ENCODE results near the gene PER3.

Gene PER3

GRCh38 chr1:7777591-7777990 lies 6.5 kb upstream of the PER3 start:
- no peak overlapping the region for H3K4me3 ChIP-seq (ENCODE audit: low read length)
- no peaks in the 10 kb centered on the region for H3K27me3 ChIP-seq (ENCODE audit: control insufficient read depth, insufficient read depth, low read length)
- H3K9me3 ChIP-seq (ENCODE audit: control insufficient read depth, insufficient read depth, low read length), result no peaks in the 10 kb centered on the region
- H3K36me3 ChIP-seq (ENCODE audit: control insufficient read depth, insufficient read depth, low read length), result peaks cover 8% of the 10 kb centered on the region; the same call in 1 of the 2 replicates
- WGBS (ENCODE audit: insufficient coverage, insufficient read length), result no CpG with 5 or more reads among the region's 3 CpGs
- H3K27ac ChIP-seq (ENCODE audit: low read length), result no peak overlapping the region
- DNase-seq (ENCODE audit: low read depth, low spot score), result no peak
- H3K4me1 ChIP-seq (ENCODE audit: control insufficient read depth, insufficient read depth, low read length), result no peaks in the 10 kb centered on the region

- Histone ChIP-seq H3K27ac (ENCODE audit: low read length) (no peak overlapping the region), H3K36me3 (ENCODE audit: control insufficient read depth, insufficient read depth, low read length) (peaks cover 8% of the 10 kb centered on the region; the same call in 1 of the 2 replicates), H3K9me3 (ENCODE audit: control insufficient read depth, insufficient read depth, low read length) (no peaks in the 10 kb centered on the region), H3K4me3 (ENCODE audit: low read length) (no peak overlapping the region), H3K27me3 (ENCODE audit: control insufficient read depth, insufficient read depth, low read length) (no peaks in the 10 kb centered on the region), H3K4me1 (ENCODE audit: control insufficient read depth, insufficient read depth, low read length) (no peaks in the 10 kb centered on the region)
- WGBS (ENCODE audit: insufficient coverage, insufficient read length), result no CpG with 5 or more reads among the region's 4 CpGs
- DNase-seq (ENCODE audit: low read depth, low spot score), result no peak
Observed at GRCh38 chr1:7778133-7778628, 5.9 kb upstream of the PER3 start.

- no peak for DNase-seq (ENCODE audit: low read depth, low spot score)
- Histone ChIP-seq H3K9me3 (ENCODE audit: control insufficient read depth, insufficient read depth, low read length) (no peaks in the 10 kb centered on the region), H3K4me3 (ENCODE audit: low read length) (no peak overlapping the region), H3K36me3 (ENCODE audit: control insufficient read depth, insufficient read depth, low read length) (peaks cover 8% of the 10 kb centered on the region; the same call in 1 of the 2 replicates), H3K4me1 (ENCODE audit: control insufficient read depth, insufficient read depth, low read length) (no peaks in the 10 kb centered on the region), H3K27me3 (ENCODE audit: control insufficient read depth, insufficient read depth, low read length) (no peaks in the 10 kb centered on the region), H3K27ac (ENCODE audit: low read length) (no peak overlapping the region)
- WGBS (ENCODE audit: insufficient coverage, insufficient read length), result no CpG with 5 or more reads among the region's 9 CpGs
Observed at GRCh38 chr1:7780976-7781375, 3.1 kb upstream of the PER3 start.

- H3K36me3 ChIP-seq (ENCODE audit: control insufficient read depth, insufficient read depth, low read length), result peaks cover 8% of the 10 kb centered on the region; the same call in 1 of the 2 replicates
- H3K4me3 ChIP-seq (ENCODE audit: low read length), result no peak overlapping the region
- no CpG with 5 or more reads among the region's 7 CpGs for WGBS (ENCODE audit: insufficient coverage, insufficient read length)
- no peaks in the 10 kb centered on the region for H3K27me3 ChIP-seq (ENCODE audit: control insufficient read depth, insufficient read depth, low read length)
- no peaks in the 10 kb centered on the region for H3K4me1 ChIP-seq (ENCODE audit: control insufficient read depth, insufficient read depth, low read length)
- DNase-seq (ENCODE audit: low read depth, low spot score), result no peak
- H3K9me3 ChIP-seq (ENCODE audit: control insufficient read depth, insufficient read depth, low read length), result no peaks in the 10 kb centered on the region
- no peak overlapping the region for H3K27ac ChIP-seq (ENCODE audit: low read length)
Observed at GRCh38 chr1:7781501-7781900, 2.6 kb upstream of the PER3 start.

GRCh38 chr1:7781923-7782495 lies 2.1 kb upstream of the PER3 start:
- H3K36me3 ChIP-seq (ENCODE audit: control insufficient read depth, insufficient read depth, low read length), result peaks cover 7% of the 10 kb centered on the region; the same call in 1 of the 2 replicates
- no peaks in the 10 kb centered on the region for H3K27me3 ChIP-seq (ENCODE audit: control insufficient read depth, insufficient read depth, low read length)
- H3K4me1 ChIP-seq (ENCODE audit: control insufficient read depth, insufficient read depth, low read length), result no peaks in the 10 kb centered on the region
- DNase-seq (ENCODE audit: low read depth, low spot score), result no peak
- no peak overlapping the region for H3K27ac ChIP-seq (ENCODE audit: low read length)
- no peaks in the 10 kb centered on the region for H3K9me3 ChIP-seq (ENCODE audit: control insufficient read depth, insufficient read depth, low read length)
- H3K4me3 ChIP-seq (ENCODE audit: low read length), result no peak overlapping the region
- no CpG with 5 or more reads among the region's 16 CpGs for whole genome bisulfite sequencing (ENCODE audit: insufficient coverage, insufficient read length)

GRCh38 chr1:7783178-7783711 lies 846 bp upstream of the PER3 start:
- WGBS (ENCODE audit: insufficient coverage, insufficient read length), result no CpG with 5 or more reads among the region's 34 CpGs
- H3K36me3 ChIP-seq (ENCODE audit: control insufficient read depth, insufficient read depth, low read length), result no peaks in the 10 kb centered on the region; the same call in 1 of the 2 replicates
- no peak for DNase-seq (ENCODE audit: low read depth, low spot score)
- no peak overlapping the region for H3K27ac ChIP-seq (ENCODE audit: low read length)
- no peaks in the 10 kb centered on the region for H3K4me1 ChIP-seq (ENCODE audit: control insufficient read depth, insufficient read depth, low read length)
- no peaks in the 10 kb centered on the region for H3K27me3 ChIP-seq (ENCODE audit: control insufficient read depth, insufficient read depth, low read length)
- no peaks in the 10 kb centered on the region for H3K9me3 ChIP-seq (ENCODE audit: control insufficient read depth, insufficient read depth, low read length)
- H3K4me3 ChIP-seq (ENCODE audit: low read length), result peak overlapping the region; percentile 47; the same call in 1 of the 2 replicates

- no CpG with 5 or more reads among the region's 52 CpGs for WGBS (ENCODE audit: insufficient coverage, insufficient read length)
- Histone ChIP-seq H3K9me3 (ENCODE audit: control insufficient read depth, insufficient read depth, low read length) (no peaks in the 10 kb centered on the region), H3K27ac (ENCODE audit: low read length) (no peak overlapping the region), H3K4me3 (ENCODE audit: low read length) (peak overlapping the region; percentile 16; the same call in 1 of the 2 replicates), H3K36me3 (ENCODE audit: control insufficient read depth, insufficient read depth, low read length) (no peaks in the 10 kb centered on the region; the same call in 1 of the 2 replicates), H3K4me1 (ENCODE audit: control insufficient read depth, insufficient read depth, low read length) (no peaks in the 10 kb centered on the region), H3K27me3 (ENCODE audit: control insufficient read depth, insufficient read depth, low read length) (no peaks in the 10 kb centered on the region)
- DNase-seq (ENCODE audit: low read depth, low spot score), result no peak
Observed at GRCh38 chr1:7784492-7785071, 491 bp downstream of the PER3 start.

GRCh38 chr1:7785108-7785507 lies 1.0 kb downstream of the PER3 start:
- H3K4me1 ChIP-seq (ENCODE audit: control insufficient read depth, insufficient read depth, low read length), result no peaks in the 10 kb centered on the region
- no peaks in the 10 kb centered on the region for H3K27me3 ChIP-seq (ENCODE audit: control insufficient read depth, insufficient read depth, low read length)
- no peak overlapping the region for H3K4me3 ChIP-seq (ENCODE audit: low read length)
- DNase-seq (ENCODE audit: low read depth, low spot score), result no peak
- H3K27ac ChIP-seq (ENCODE audit: low read length), result no peak overlapping the region
- no peaks in the 10 kb centered on the region; the same call in 1 of the 2 replicates for H3K9me3 ChIP-seq (ENCODE audit: control insufficient read depth, insufficient read depth, low read length)
- WGBS (ENCODE audit: insufficient coverage, insufficient read length), result no CpG with 5 or more reads among the region's 7 CpGs
- H3K36me3 ChIP-seq (ENCODE audit: control insufficient read depth, insufficient read depth, low read length), result no peaks in the 10 kb centered on the region; the same call in 1 of the 2 replicates

GRCh38 chr1:7786795-7787194 lies 2.7 kb downstream of the PER3 start:
- Histone ChIP-seq H3K27ac (ENCODE audit: low read length) (no peak overlapping the region), H3K4me3 (ENCODE audit: low read length) (no peak overlapping the region), H3K4me1 (ENCODE audit: control insufficient read depth, insufficient read depth, low read length) (no peaks in the 10 kb centered on the region), H3K36me3 (ENCODE audit: control insufficient read depth, insufficient read depth, low read length) (peaks cover 2% of the 10 kb centered on the region; the same call in 1 of the 2 replicates), H3K9me3 (ENCODE audit: control insufficient read depth, insufficient read depth, low read length) (peaks cover 2% of the 10 kb centered on the region), H3K27me3 (ENCODE audit: control insufficient read depth, insufficient read depth, low read length) (no peaks in the 10 kb centered on the region)
- DNase-seq (ENCODE audit: low read depth, low spot score), result no peak
- WGBS (ENCODE audit: insufficient coverage, insufficient read length), result no CpG with 5 or more reads among the region's 5 CpGs

- Histone ChIP-seq H3K36me3 (ENCODE audit: control insufficient read depth, insufficient read depth, low read length) (peaks cover 2% of the 10 kb centered on the region; the same call in 1 of the 2 replicates), H3K4me1 (ENCODE audit: control insufficient read depth, insufficient read depth, low read length) (no peaks in the 10 kb centered on the region), H3K4me3 (ENCODE audit: low read length) (no peak overlapping the region), H3K27me3 (ENCODE audit: control insufficient read depth, insufficient read depth, low read length) (no peaks in the 10 kb centered on the region), H3K9me3 (ENCODE audit: control insufficient read depth, insufficient read depth, low read length) (peaks cover 2% of the 10 kb centered on the region), H3K27ac (ENCODE audit: low read length) (no peak overlapping the region)
- DNase-seq (ENCODE audit: low read depth, low spot score), result no peak
- WGBS (ENCODE audit: insufficient coverage, insufficient read length), result no CpG with 5 or more reads among the region's 5 CpGs
Observed at GRCh38 chr1:7789828-7790227, 5.7 kb downstream of the PER3 start.

Measured in iPS DF 6.9 (cell line).